SU-DHL-6 (cell line): ENCODE results near the gene STARD3NL.

Source experiments
- EZH2phosphoT487 ChIP-seq: fragments of 200-600 bp; sonication (generic), shearing (Covaris generic); conservative IDR thresholded peaks from 2 replicates; pipeline ENCODE4 v1.6.1; 2018; ENCODE audit warnings: mild to moderate bottlenecking, antibody characterized with exemption, low read length, moderate library complexity, mixed read lengths
- TF ChIP-seq, protein P1 (sequence below): fragments of 200-600 bp; sonication (generic); IDR thresholded peaks from one replicate; pipeline ENCODE4 v1.5.1; 2017; ENCODE audit warnings: antibody characterized with exemption, mild to moderate bottlenecking, low read length, moderate library complexity; ENCODE audit not compliant: insufficient read depth, poor library complexity, severe bottlenecking

DNA sequence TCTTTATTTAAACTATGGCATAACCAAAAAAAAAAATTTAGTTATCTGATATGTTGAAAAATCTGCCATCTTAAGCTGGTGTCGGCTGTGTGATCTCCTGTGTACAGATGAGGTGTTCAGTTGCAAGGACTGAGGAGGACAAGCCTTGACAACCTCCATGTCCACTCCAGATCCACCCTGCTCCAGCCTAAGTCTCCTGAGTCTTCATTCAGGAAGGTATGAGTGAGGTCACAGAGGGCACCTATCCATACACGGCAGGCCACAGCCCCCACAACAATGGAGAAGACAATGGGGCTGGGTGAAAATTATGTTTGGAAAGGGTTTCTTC, 79.3 kb downstream of the STARD3NL start:
- TF ChIP-seq, protein P1, sequence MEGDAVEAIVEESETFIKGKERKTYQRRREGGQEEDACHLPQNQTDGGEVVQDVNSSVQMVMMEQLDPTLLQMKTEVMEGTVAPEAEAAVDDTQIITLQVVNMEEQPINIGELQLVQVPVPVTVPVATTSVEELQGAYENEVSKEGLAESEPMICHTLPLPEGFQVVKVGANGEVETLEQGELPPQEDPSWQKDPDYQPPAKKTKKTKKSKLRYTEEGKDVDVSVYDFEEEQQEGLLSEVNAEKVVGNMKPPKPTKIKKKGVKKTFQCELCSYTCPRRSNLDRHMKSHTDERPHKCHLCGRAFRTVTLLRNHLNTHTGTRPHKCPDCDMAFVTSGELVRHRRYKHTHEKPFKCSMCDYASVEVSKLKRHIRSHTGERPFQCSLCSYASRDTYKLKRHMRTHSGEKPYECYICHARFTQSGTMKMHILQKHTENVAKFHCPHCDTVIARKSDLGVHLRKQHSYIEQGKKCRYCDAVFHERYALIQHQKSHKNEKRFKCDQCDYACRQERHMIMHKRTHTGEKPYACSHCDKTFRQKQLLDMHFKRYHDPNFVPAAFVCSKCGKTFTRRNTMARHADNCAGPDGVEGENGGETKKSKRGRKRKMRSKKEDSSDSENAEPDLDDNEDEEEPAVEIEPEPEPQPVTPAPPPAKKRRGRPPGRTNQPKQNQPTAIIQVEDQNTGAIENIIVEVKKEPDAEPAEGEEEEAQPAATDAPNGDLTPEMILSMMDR = no peak
- no peak for TF ChIP-seq EZH2phosphoT487
